ENCODE results near the gene PIEZO1. TPM values are rescaled to one million over a fixed set of nuclear protein-coding genes. Genes with fewer than 3 reads are reported as not detected.

PIEZO1 gene
- total and polyA plus RNA-seq, 2 donors (not counting 1 experiment from before 2014, with no cell fraction given) = 108 to 331 TPM

GRCh38 chr16:88822281-88823040, 37.4 kb upstream of the PIEZO1 start:
- no peaks in the 10 kb centered on the region for H3K27me3 ChIP-seq (replicated peaks in 1 of 4; ENCODE audit: control extremely low read depth in 1 of 4, control insufficient read depth in 3 of 4, insufficient read depth in 4 of 4, low read length in 3 of 4)
- intact Hi-C loops (cut with micrococcal nuclease) = no loop called here
- Mint-ChIP-seq H3K27me3 (no peaks in the 10 kb centered on the region), H3K9me3 (ENCODE audit: insufficient read depth) (no peaks in the 10 kb centered on the region), H3K4me1 (no peaks in the 10 kb centered on the region), H3K27ac (no peak overlapping the region), H3K4me3 (no peak overlapping the region)
- TF ChIP-seq CTCF (IDR thresholded peaks at IDR 0.05) = no peak
- no peak for TF ChIP-seq EZH2 (IDR thresholded peaks at IDR 0.05; ENCODE audit: borderline replicate concordance, insufficient read depth, low read depth, low read length, poor library complexity, severe bottlenecking)
- no peak overlapping the region for H3K27ac ChIP-seq (ENCODE audit: low read length in 2 of 2)
- no peaks in the 10 kb centered on the region for H4K20me1 ChIP-seq (ENCODE audit: control insufficient read depth, insufficient read depth, low read length, poor library complexity, severe bottlenecking)
- H3K9me3 ChIP-seq (ENCODE audit: control extremely low read depth in 1 of 3, control insufficient read depth in 2 of 3, insufficient read depth in 1 of 3, low read length in 2 of 3) = no peaks in the 10 kb centered on the region
- no peak overlapping the region for H3K9ac ChIP-seq (ENCODE audit: low read length)
- H3K79me2 ChIP-seq (ENCODE audit: control insufficient read depth, insufficient read depth, low read length) = no peaks in the 10 kb centered on the region
- H3K4me2 ChIP-seq (replicated peaks; ENCODE audit: low read depth, low read length, poor library complexity, severe bottlenecking) = no peak overlapping the region
- no peak overlapping the region for H2AFZ ChIP-seq (ENCODE audit: insufficient read depth, low read depth, low read length, poor library complexity, severe bottlenecking)
- no peaks in the 10 kb centered on the region for H3K4me1 ChIP-seq (ENCODE audit: control insufficient read depth in 2 of 2, insufficient read depth in 2 of 2, low read length in 2 of 2)
- POLR2A ChIA-PET = interaction anchor here (0.8 kb wide), 1 partner anchor 14 kb away, joined by 3 read pairs; no protein-coding TSS in a partner anchor
- CTCF ChIA-PET = no interaction called here
- no peak overlapping the region for H3K4me3 ChIP-seq (ENCODE audit: control extremely low read depth in 1 of 5, extremely low read depth in 1 of 5, insufficient read depth in 1 of 5, low read depth in 2 of 5, low read length in 4 of 5)
- no peak for ATAC-seq (ENCODE audit: low read depth)
- DNase-seq = no peak
- 94% methylated on average over 24 of the region's 24 CpGs for WGBS (ENCODE audit: insufficient coverage)
- peaks cover 0 to 17% of the 10 kb centered on the region in 2 experiments for H3K36me3 ChIP-seq (replicated peaks in 1 of 2; ENCODE audit: control extremely low read depth in 1 of 2, control insufficient read depth in 1 of 2, extremely low read depth in 1 of 2, insufficient read depth in 2 of 2, low read length in 1 of 2)

- Mint-ChIP-seq H3K27me3 (no peaks in the 10 kb centered on the region), H3K4me3 (no peak overlapping the region), H3K27ac (no peak overlapping the region), H3K4me1 (no peaks in the 10 kb centered on the region), H3K9me3 (ENCODE audit: insufficient read depth) (no peaks in the 10 kb centered on the region)
- CTCF ChIA-PET = no interaction called here
- WGBS (ENCODE audit: insufficient coverage) = 98% methylated on average over 21 of the region's 22 CpGs
- Histone ChIP-seq H3K9me3 (ENCODE audit: control extremely low read depth in 1 of 3, control insufficient read depth in 2 of 3, insufficient read depth in 1 of 3, low read length in 2 of 3) (no peaks in the 10 kb centered on the region), H3K4me2 (replicated peaks; ENCODE audit: low read depth, low read length, poor library complexity, severe bottlenecking) (no peak overlapping the region), H3K79me2 (ENCODE audit: control insufficient read depth, insufficient read depth, low read length) (no peaks in the 10 kb centered on the region), H3K4me1 (ENCODE audit: control insufficient read depth in 2 of 2, insufficient read depth in 2 of 2, low read length in 2 of 2) (no peaks in the 10 kb centered on the region), H3K27ac (ENCODE audit: low read length in 2 of 2) (no peak overlapping the region), H3K36me3 (replicated peaks in 1 of 2; ENCODE audit: control extremely low read depth in 1 of 2, control insufficient read depth in 1 of 2, extremely low read depth in 1 of 2, insufficient read depth in 2 of 2, low read length in 1 of 2) (peaks cover 0 to 17% of the 10 kb centered on the region in 2 experiments), H4K20me1 (ENCODE audit: control insufficient read depth, insufficient read depth, low read length, poor library complexity, severe bottlenecking) (no peaks in the 10 kb centered on the region), H3K27me3 (replicated peaks in 1 of 4; ENCODE audit: control extremely low read depth in 1 of 4, control insufficient read depth in 3 of 4, insufficient read depth in 4 of 4, low read length in 3 of 4) (no peaks in the 10 kb centered on the region), H3K9ac (ENCODE audit: low read length) (no peak overlapping the region), H2AFZ (ENCODE audit: insufficient read depth, low read depth, low read length, poor library complexity, severe bottlenecking) (no peak overlapping the region), H3K4me3 (ENCODE audit: control extremely low read depth in 1 of 5, extremely low read depth in 1 of 5, insufficient read depth in 1 of 5, low read depth in 2 of 5, low read length in 4 of 5) (no peak overlapping the region)
- POLR2A ChIA-PET = no interaction called here
- TF ChIP-seq EZH2 (IDR thresholded peaks at IDR 0.05; ENCODE audit: borderline replicate concordance, insufficient read depth, low read depth, low read length, poor library complexity, severe bottlenecking) = no peak
- TF ChIP-seq CTCF (IDR thresholded peaks at IDR 0.05) = no peak
- intact Hi-C loops (cut with micrococcal nuclease) = no loop called here
- DNase-seq (no peak), ATAC-seq (ENCODE audit: low read depth) (no peak)
Measured at GRCh38 chr16:88821168-88821850, 36.3 kb upstream of the PIEZO1 start.

Data from B cell (primary cell).